ENCODE data around the gene LMO2. TPM values are rescaled to one million over a fixed set of nuclear protein-coding genes. Genes with fewer than 3 reads are reported as not detected.
"Not testable (repeated sequence)": the region's sequence is repeated elsewhere in the genome, so short reads cannot be mapped to it uniquely, and the experiment has no call there.

Gene LMO2
- total RNA-seq, 1 donor from 2014 or later: 14.0 TPM

GRCh38 chr11:33863418-33864172, 28.3 kb downstream of the LMO2 start:
- DNase-seq (ENCODE audit: low spot score): no peak

GRCh38 chr11:33861941-33862589, 29.8 kb downstream of the LMO2 start:
- DNase-seq (ENCODE audit: low spot score): no peak

GRCh38 chr11:33861386-33861785, 30.5 kb downstream of the LMO2 start:
- no peak for DNase-seq (ENCODE audit: low spot score)

- DNase-seq (ENCODE audit: low spot score): no peak
These were observed 30.9 kb downstream of the LMO2 start for GRCh38 chr11:33860926-33861325.

GRCh38 chr11:33859306-33859705, 32.6 kb downstream of the LMO2 start:
- no peak for DNase-seq (ENCODE audit: low spot score)

GRCh38 chr11:33857933-33858371, 33.9 kb downstream of the LMO2 start:
- peak; percentile 73 for DNase-seq (ENCODE audit: low spot score)

GRCh38 chr11:33855500-33855899, 36.4 kb downstream of the LMO2 start:
- DNase-seq (ENCODE audit: low spot score): no peak

- no peak for DNase-seq (ENCODE audit: low spot score)
These were observed 43.0 kb downstream of the LMO2 start for GRCh38 chr11:33848717-33849390.

- no peak for DNase-seq (ENCODE audit: low spot score)
These were observed 44.6 kb downstream of the LMO2 start for GRCh38 chr11:33847251-33847650.

GRCh38 chr11:33844236-33844635, 47.6 kb downstream of the LMO2 start:
- DNase-seq (ENCODE audit: low spot score): no peak

- no peak for DNase-seq (ENCODE audit: low spot score)
These were observed 48.9 kb downstream of the LMO2 start for GRCh38 chr11:33843018-33843417.

GRCh38 chr11:33842236-33842915, 49.5 kb downstream of the LMO2 start:
- DNase-seq (ENCODE audit: low spot score): no peak

GRCh38 chr11:33838234-33838633, 53.6 kb downstream of the LMO2 start:
- not testable (repeated sequence) for DNase-seq (ENCODE audit: low spot score)

- not testable (repeated sequence) for DNase-seq (ENCODE audit: low spot score)
These were observed 54.5 kb downstream of the LMO2 start for GRCh38 chr11:33837334-33837733.

- no peak for DNase-seq (ENCODE audit: low spot score)
These were observed 56.6 kb downstream of the LMO2 start for GRCh38 chr11:33835143-33835878.

- DNase-seq (ENCODE audit: low spot score): no peak
These were observed 59.2 kb downstream of the LMO2 start for GRCh38 chr11:33832676-33833075.

GRCh38 chr11:33830903-33831648, 60.8 kb downstream of the LMO2 start:
- DNase-seq (ENCODE audit: low spot score): no peak

GRCh38 chr11:33829430-33830141, 62.3 kb downstream of the LMO2 start:
- DNase-seq (ENCODE audit: low spot score): peak; percentile 59

- no peak for DNase-seq (ENCODE audit: low spot score)
These were observed 63.1 kb downstream of the LMO2 start for GRCh38 chr11:33828604-33829429.

Data from ureter (tissue), 1 donor.